HEK293T (cell line): ENCODE measurements around the gene OR4K1.

Source experiments
- CTCF ChIA-PET: fragments of 350-600 bp; formaldehyde crosslinking; extraction: SDS; loops from one replicate; lab custom pipeline; 2021; ENCODE audit warnings: antibody characterized with exemption, inconsistent platforms; lab: Yijun Ruan, JAX
- POLR2A ChIA-PET: fragments of 350-600 bp; formaldehyde crosslinking; extraction: SDS; loops from one replicate; lab custom pipeline; 2020; ENCODE audit warnings: antibody characterized with exemption, inconsistent platforms; lab: Yijun Ruan, JAX
- DNase-seq: peaks from one replicate; pipeline ENCODE4 v3.0.0; 2012; ENCODE audit warnings: mixed read lengths; ENCODE audit errors: extremely low spot score
- ARNT ChIP-seq: fragments of 450-650 bp; IDR thresholded peaks from 2 replicates; pipeline ENCODE4 v1.6.1; 2017; ENCODE audit warnings: mild to moderate bottlenecking
- BHLHE40 ChIP-seq: fragments of 450-650 bp; IDR thresholded peaks from 2 replicates; pipeline ENCODE4 v1.6.1; 2016; ENCODE audit warnings: mild to moderate bottlenecking, moderate library complexity, borderline replicate concordance
- CTBP1 ChIP-seq: fragments of 450-650 bp; IDR thresholded peaks from 2 replicates; pipeline ENCODE4 v1.6.1; 2016; ENCODE audit warnings: borderline replicate concordance
- ELF4 ChIP-seq: fragments of 450-650 bp; IDR thresholded peaks from 2 replicates; pipeline ENCODE4 v1.6.1; 2017; ENCODE audit warnings: antibody characterized with exemption
- FOXA1 ChIP-seq: fragments of 450-650 bp; IDR thresholded peaks from 2 replicates; pipeline ENCODE4 v1.6.1; 2016; ENCODE audit warnings: mild to moderate bottlenecking
- FOXK2 ChIP-seq: fragments of 450-650 bp; IDR thresholded peaks from 2 replicates; pipeline ENCODE4 v1.6.1; 2016; ENCODE audit warnings: mild to moderate bottlenecking
- FOXM1 ChIP-seq: fragments of 450-650 bp; IDR thresholded peaks from 2 replicates; pipeline ENCODE4 v1.6.1; 2017; ENCODE audit warnings: mild to moderate bottlenecking, borderline replicate concordance
- HDGF ChIP-seq: fragments of 450-650 bp; IDR thresholded peaks from 2 replicates; pipeline ENCODE4 v1.6.1; 2017; ENCODE audit warnings: antibody characterized with exemption, borderline replicate concordance
- L3MBTL2 ChIP-seq: fragments of 450-650 bp; conservative IDR thresholded peaks from 2 replicates; pipeline ENCODE4 v1.6.1; 2016; ENCODE audit warnings: mild to moderate bottlenecking
- LEF1 ChIP-seq: fragments of 450-650 bp; IDR thresholded peaks from 2 replicates; pipeline ENCODE4 v1.6.1; 2017; ENCODE audit warnings: mild to moderate bottlenecking, borderline replicate concordance
- NFRKB ChIP-seq: fragments of 450-650 bp; IDR thresholded peaks from 2 replicates; pipeline ENCODE4 v1.6.1; 2016; ENCODE audit warnings: mild to moderate bottlenecking, moderate library complexity
- PKNOX1 ChIP-seq: fragments of 450-650 bp; IDR thresholded peaks from 2 replicates; pipeline ENCODE4 v1.6.1; 2016
- SP1 ChIP-seq: fragments of 450-650 bp; IDR thresholded peaks from 2 replicates; pipeline ENCODE4 v1.6.1; 2017
- SUZ12 ChIP-seq: fragments of 450-650 bp; IDR thresholded peaks from 2 replicates; pipeline ENCODE4 v1.6.1; 2016; ENCODE audit warnings: mild to moderate bottlenecking
- TARDBP ChIP-seq: fragments of 450-650 bp; IDR thresholded peaks from 2 replicates; pipeline ENCODE4 v1.6.1; 2016
- ZNF384 ChIP-seq: fragments of 450-650 bp; IDR thresholded peaks from 2 replicates; pipeline ENCODE4 v1.6.1; 2016

The OR4K1 gene

GRCh38 chr14:19930617-19931016 is at the start of gene OR4K1:
Gene OR4K1 (plus strand): TSS chr14:19930917. CDS start chr14:19935667, 4,750 bp downstream.
- no peak for DNase-seq
- POLR2A ChIA-PET: no interaction called here
- CTCF ChIA-PET: no interaction called here
- TF ChIP-seq L3MBTL2 (no peak), ARNT (no peak)

DNA sequence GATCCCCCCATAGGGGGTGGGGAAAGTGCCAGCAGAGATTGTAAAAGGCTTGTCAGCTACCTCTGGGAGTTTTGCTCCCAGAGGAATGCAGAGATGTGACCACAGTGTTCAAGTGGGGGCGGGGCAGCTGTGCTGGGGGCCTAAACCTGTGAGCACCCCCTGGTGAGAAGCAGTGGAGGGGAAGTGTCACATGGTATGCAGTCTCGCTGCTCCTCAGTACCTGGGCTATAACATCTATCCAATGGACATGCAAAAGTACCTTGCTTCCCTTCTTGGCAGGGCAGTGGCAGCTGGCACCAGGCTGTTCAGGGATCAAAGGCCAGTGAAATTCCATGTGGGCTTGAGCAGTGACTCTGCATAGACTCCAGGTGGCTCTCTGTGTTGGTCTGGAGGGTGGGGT is 35.4 kb upstream of the OR4K1 start:
- POLR2A ChIA-PET: no interaction called here
- no peak for DNase-seq
- CTCF ChIA-PET: no interaction called here
- TF ChIP-seq TARDBP (no peak), HDGF (no peak), PKNOX1 (no peak), SUZ12 (no peak), ZNF384 (no peak), SP1 (no peak), ELF4 (no peak), BHLHE40 (no peak), FOXK2 (no peak), LEF1 (no peak), ARNT (no peak), FOXA1 (no peak), FOXM1 (no peak), L3MBTL2 (no peak), NFRKB (no peak), CTBP1 (no peak)

DNA sequence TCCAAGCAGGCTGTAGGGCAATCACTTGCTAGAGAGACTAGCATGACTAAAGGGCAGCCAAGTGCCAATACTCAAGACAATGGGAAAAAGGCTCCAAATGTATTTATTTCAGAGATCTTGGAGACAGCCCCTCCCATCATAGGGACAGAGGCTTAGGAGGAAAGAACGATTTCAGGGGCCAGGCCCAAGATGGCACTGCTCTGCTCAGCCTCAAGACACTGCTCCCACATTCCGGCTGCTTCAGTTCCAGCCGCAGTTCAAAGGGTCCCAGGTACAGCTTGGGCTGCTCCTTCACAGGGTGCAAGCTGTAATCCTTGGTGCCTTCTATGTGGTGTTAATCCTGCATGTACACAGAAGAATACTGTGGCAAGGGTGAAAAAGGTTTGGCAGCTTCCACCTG is 29.7 kb upstream of the OR4K1 start:
- POLR2A ChIA-PET: no interaction called here

GRCh38 chr14:19902409-19902808 is 28.3 kb upstream of the OR4K1 start:
- no peak for DNase-seq
- no peak for TF ChIP-seq FOXK2
- no peak for TF ChIP-seq BHLHE40
- no peak for TF ChIP-seq ZNF384
- no peak for TF ChIP-seq TARDBP
- no peak for TF ChIP-seq L3MBTL2
- no peak for TF ChIP-seq SUZ12
- no peak for TF ChIP-seq NFRKB
- no peak for TF ChIP-seq LEF1
- TF ChIP-seq PKNOX1: no peak
- no peak for TF ChIP-seq FOXM1
- no peak for TF ChIP-seq ELF4
- TF ChIP-seq ARNT: no peak
- TF ChIP-seq SP1: no peak
- no peak for TF ChIP-seq FOXA1
- no peak for TF ChIP-seq HDGF
- CTCF ChIA-PET: no interaction called here
- POLR2A ChIA-PET: no interaction called here

More for the DNA sequence above, 29.7 kb upstream of the OR4K1 start:
- CTCF ChIA-PET: no interaction called here
- TF ChIP-seq PKNOX1: no peak
- no peak for TF ChIP-seq FOXA1
- no peak for TF ChIP-seq CTBP1
- TF ChIP-seq NFRKB: no peak
- TF ChIP-seq ZNF384: no peak
- no peak for TF ChIP-seq SP1
- TF ChIP-seq L3MBTL2: no peak
- TF ChIP-seq ARNT: no peak
- no peak for TF ChIP-seq ELF4
- TF ChIP-seq SUZ12: no peak
- DNase-seq: no peak

- POLR2A ChIA-PET: no interaction called here
- TF ChIP-seq LEF1 (no peak), CTBP1 (no peak), SP1 (no peak), FOXK2 (no peak), BHLHE40 (no peak), ELF4 (no peak), ZNF384 (no peak), PKNOX1 (no peak)
- CTCF ChIA-PET: no interaction called here
- no peak for DNase-seq
Measured at GRCh38 chr14:19906665-19907064, 24.1 kb upstream of the OR4K1 start.

GRCh38 chr14:19911114-19911513 is 19.6 kb upstream of the OR4K1 start:
- DNase-seq: no peak
- ChIA-PET CTCF (no interaction called here), POLR2A (no interaction called here)
- no peak for TF ChIP-seq BHLHE40
- no peak for TF ChIP-seq SUZ12
- no peak for TF ChIP-seq CTBP1
- TF ChIP-seq TARDBP: no peak
- no peak for TF ChIP-seq ARNT
- no peak for TF ChIP-seq ELF4
- no peak for TF ChIP-seq FOXK2
- no peak for TF ChIP-seq PKNOX1
- no peak for TF ChIP-seq NFRKB
- no peak for TF ChIP-seq L3MBTL2
- TF ChIP-seq LEF1: no peak
- no peak for TF ChIP-seq FOXA1
